Gastrocnemius medialis (tissue), 4 donors: ENCODE data around the gene CD3D. TPM values are rescaled to one million over a fixed set of nuclear protein-coding genes. Genes with fewer than 3 reads are reported as not detected.

Experiments used
- ATAC-seq, 2 donors: fragments of 150-250 bp; one replicate each; pipeline ENCODE4 v1.9.1; 2016
- DNase-seq, 2 donors: peaks; one replicate each; pipeline ENCODE4 v3.0.0-alpha.2; 2019
- H3K27ac ChIP-seq, 4 donors: fragments of 200-600 bp; sonication (generic); 1 replicate in 1 of 4; 2 replicates in 3 of 4; pipeline ENCODE4 v1.5.1; 2016 to 2018; ENCODE audit warnings: mild to moderate bottlenecking in 2 of 4, moderate library complexity in 1 of 4
- H3K27me3 ChIP-seq, 3 donors: fragments of 200-600 bp; sonication (generic) in 2 of 3; 1 replicate in 1 of 3; 2 replicates in 2 of 3; pipeline versions ENCODE4 v1.5.1 to v1.6.0; 2016 to 2019; ENCODE audit warnings: mild to moderate bottlenecking in 1 of 3, moderate library complexity in 1 of 3
- H3K36me3 ChIP-seq, 2 donors: fragments of 200-600 bp; sonication (generic) in 1 of 2; one replicate each; pipeline ENCODE4 v1.5.1; 2017 to 2018
- H3K4me1 ChIP-seq, 2 donors: fragments of 200-600 bp; sonication (generic) in 1 of 2; one replicate each; pipeline ENCODE4 v1.5.1; 2016 to 2017; ENCODE audit warnings: mild to moderate bottlenecking in 2 of 2
- H3K4me3 ChIP-seq, 4 donors: fragments of 200-600 bp; sonication (generic) in 3 of 4; 1 replicate in 1 of 4; 2 replicates in 3 of 4; pipeline ENCODE4 v1.5.1; 2016 to 2019; ENCODE audit warnings: mild to moderate bottlenecking in 2 of 4
- H3K9me3 ChIP-seq, 3 donors: fragments of 200-600 bp; sonication (generic) in 2 of 3; 1 replicate in 1 of 3; 2 replicates in 2 of 3; pipeline ENCODE4 v1.5.1; 2016 to 2019
- POLR2A ChIP-seq, 2 donors: fragments of 450-650 bp; IDR thresholded peaks; one replicate each; pipeline ENCODE4 v1.6.1; 2017; ENCODE audit warnings: antibody characterized with exemption in 2 of 2, mild to moderate bottlenecking in 2 of 2, moderate library complexity in 2 of 2
- in situ Hi-C, 4 donors: fragments of 200-750 bp; cut with MboI; loops; one replicate each; pipeline versions ENCODE4 v1.15.0 to v1.8.0; 2017; ENCODE audit warnings: low sequenced_read_pairs in 4 of 4
- intact Hi-C: fragments of 100-400 bp; cut with DNase I; formaldehyde crosslinking; loops from one replicate; pipeline ENCODE4 v1.15.1; 2023; ENCODE audit warnings: low total_unique reads
- total RNA-seq, 4 donors: library from RNA; depleted of rRNA; stranded (reverse); fragments of >200 nt; gene quantifications; one replicate each; pipeline versions ENCODE4 v1.1.0 to v1.2.3, GENCODE V29; 2016
- TF ChIP-seq, protein P1 (sequence below), 5 experiments: fragments of 450-650 bp in 3 of 5; fragments of 200-600 bp in 2 of 5; sonication (generic) in 2 of 5; IDR thresholded peaks in 4 of 5; conservative IDR thresholded peaks in 1 of 5; 1 replicate in 4 of 5; 2 replicates in 1 of 5; pipeline ENCODE4 v1.5.1; 2016 to 2019; ENCODE audit warnings: antibody characterized with exemption in 5 of 5, mild to moderate bottlenecking in 3 of 5, moderate library complexity in 3 of 5

CD3D gene
- total RNA-seq, 4 donors from 2014 or later, result 0.35 to 3.0 (median 0.46) TPM; not detected in 1

DNA sequence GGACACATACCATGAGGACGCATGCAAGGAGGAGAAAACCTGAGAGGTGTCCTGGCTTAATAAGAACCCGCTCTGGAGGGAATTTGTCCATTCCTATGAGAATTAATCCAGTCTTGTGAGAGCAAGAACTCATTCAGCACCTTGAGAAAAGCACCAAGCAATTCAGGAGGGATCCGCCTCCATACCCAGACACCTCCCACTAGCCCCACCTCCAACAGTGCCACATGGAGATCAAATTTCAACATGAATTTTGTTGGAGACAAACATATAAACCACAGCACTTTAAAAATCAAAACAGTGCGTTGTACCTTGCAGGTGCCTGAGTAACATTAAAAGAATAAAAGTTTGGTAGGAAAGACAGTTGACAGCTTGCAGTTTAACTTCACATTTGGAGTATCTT is 28.3 kb upstream of the CD3D start:
- Histone ChIP-seq H3K27me3 (no peaks in the 10 kb centered on the region), H3K9me3 (no peaks in the 10 kb centered on the region), H3K36me3 (peaks cover 6 to 80% of the 10 kb centered on the region in 2 donors), H3K4me1 (peaks cover 10 to 11% of the 10 kb centered on the region in 2 donors), H3K27ac (no peak overlapping the region), H3K4me3 (no peak overlapping the region)
- DNase-seq (no peak), ATAC-seq (no peak)
- no peak for TF ChIP-seq POLR2A (IDR thresholded peaks at IDR 0.05)
- TF ChIP-seq, protein P1, sequence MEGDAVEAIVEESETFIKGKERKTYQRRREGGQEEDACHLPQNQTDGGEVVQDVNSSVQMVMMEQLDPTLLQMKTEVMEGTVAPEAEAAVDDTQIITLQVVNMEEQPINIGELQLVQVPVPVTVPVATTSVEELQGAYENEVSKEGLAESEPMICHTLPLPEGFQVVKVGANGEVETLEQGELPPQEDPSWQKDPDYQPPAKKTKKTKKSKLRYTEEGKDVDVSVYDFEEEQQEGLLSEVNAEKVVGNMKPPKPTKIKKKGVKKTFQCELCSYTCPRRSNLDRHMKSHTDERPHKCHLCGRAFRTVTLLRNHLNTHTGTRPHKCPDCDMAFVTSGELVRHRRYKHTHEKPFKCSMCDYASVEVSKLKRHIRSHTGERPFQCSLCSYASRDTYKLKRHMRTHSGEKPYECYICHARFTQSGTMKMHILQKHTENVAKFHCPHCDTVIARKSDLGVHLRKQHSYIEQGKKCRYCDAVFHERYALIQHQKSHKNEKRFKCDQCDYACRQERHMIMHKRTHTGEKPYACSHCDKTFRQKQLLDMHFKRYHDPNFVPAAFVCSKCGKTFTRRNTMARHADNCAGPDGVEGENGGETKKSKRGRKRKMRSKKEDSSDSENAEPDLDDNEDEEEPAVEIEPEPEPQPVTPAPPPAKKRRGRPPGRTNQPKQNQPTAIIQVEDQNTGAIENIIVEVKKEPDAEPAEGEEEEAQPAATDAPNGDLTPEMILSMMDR (IDR thresholded peaks at IDR 0.05 in 4 of 5, conservative IDR thresholded peaks at IDR 0.05 in 1 of 5), result no peak
- in situ Hi-C loops (no loop called here), intact Hi-C loops (loop anchor here (5.0 kb wide), 1 partner anchor 117 kb away; no protein-coding TSS in a partner anchor)

DNA sequence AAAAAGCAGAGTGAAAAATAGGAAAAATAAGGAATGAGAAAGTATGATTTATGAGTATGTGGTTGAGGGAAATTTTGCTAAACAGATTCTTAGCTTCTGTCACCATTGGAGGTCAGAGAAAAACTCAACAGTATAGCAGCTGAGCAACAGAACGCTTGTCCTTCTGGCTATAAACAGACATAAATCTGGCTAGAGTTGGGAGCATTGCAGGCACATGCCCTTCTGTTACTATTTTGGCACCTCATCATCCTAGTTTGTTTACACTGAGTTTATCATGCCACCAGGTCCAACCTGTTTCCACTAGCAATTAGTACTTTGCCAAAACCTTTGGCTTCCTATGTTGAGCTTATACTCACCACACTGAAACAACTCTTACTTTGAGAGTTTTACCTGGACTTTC is 23.8 kb upstream of the CD3D start:
- H3K9me3 ChIP-seq, result no peaks in the 10 kb centered on the region
- in situ Hi-C loops, result no loop called here
- H3K27ac ChIP-seq, result peak overlapping the region; percentile 78 to 89 (median 86)
- H3K36me3 ChIP-seq, result peaks cover 0 to 35% of the 10 kb centered on the region in 2 donors
- no peak overlapping the region for H3K4me3 ChIP-seq
- no peaks in the 10 kb centered on the region for H3K27me3 ChIP-seq
- ATAC-seq (peak; percentile 99), DNase-seq (peak; percentile 38 to 46)
- intact Hi-C loops, result loop anchor here (5.0 kb wide), 1 partner anchor 71 kb away; the partner anchor contains the start of gene KMT2A
- TF ChIP-seq, protein P1 (IDR thresholded peaks at IDR 0.05 in 4 of 5, conservative IDR thresholded peaks at IDR 0.05 in 1 of 5), result no peak
- peak in 1 of 2 donors; percentile 64 for TF ChIP-seq POLR2A (IDR thresholded peaks at IDR 0.05)
- peaks cover 33 to 36% of the 10 kb centered on the region in 2 donors for H3K4me1 ChIP-seq

DNA sequence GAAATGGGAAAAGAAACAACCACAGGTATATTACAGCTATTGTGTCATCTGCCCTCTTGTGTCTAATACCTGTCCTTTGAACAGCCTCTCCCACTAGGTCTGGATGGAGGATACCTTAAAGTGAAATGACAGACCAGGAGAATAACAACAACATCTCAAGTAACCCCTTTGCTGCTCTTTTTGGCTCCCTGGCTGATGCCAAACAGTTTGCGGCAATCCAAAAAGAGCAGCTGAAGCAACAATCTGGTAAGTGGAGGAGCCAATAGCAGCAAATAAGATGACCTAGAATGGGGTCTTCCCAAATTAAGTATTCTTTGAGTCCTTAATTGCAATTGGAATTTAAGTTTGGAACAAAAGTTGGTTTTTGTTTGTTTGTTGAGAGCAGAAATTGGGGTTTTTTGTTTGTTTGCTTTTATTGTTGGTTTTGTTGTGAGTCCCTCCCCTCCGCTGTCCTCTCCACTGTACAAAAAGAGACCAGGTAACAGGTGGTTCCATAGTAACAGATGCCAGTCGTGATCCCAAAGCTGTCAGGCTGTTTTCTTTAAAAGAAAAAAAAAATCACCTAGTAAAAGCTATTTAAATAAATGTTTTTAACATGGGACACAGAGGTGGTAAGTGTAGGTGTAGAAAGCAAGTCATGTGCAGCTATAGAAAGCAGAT is 22.6 kb upstream of the CD3D start:
- H3K27ac ChIP-seq, result peak overlapping the region; percentile 78 to 89 (median 86)

DNA sequence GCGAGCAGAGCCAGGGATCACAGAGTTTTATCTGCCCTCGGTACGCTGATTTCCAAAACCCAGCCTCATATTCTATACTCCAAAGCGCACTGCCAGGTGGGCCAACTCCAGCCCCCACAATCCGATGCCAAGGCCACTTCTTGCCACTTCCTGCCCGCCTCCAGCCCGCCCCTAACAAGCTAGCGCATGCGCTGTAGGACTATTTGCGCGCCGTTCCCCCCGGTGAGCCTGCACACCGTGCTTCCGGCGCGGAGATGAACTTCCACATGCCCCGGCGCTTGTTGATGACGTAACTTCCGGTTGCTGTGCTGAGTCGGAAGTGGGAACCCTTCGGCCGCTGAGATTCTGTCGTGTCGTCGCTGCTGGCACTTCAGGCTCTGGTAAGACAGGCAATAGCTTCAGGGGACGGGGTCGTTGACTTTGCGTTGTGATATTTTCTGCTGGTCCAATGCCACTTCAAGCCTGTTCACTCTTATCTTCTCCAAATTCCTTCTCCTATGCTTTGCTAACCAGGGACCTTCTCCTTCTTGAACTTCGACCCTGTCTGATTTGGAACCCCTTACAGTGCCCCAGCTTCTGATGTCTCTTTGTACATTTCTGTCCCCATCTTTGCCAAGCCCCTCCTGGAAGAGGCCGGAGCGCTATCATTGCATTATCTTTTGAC is 16.9 kb upstream of the CD3D start, which contains the start of gene UBE4A:
TSS of gene UBE4A (plus strand) at position 306 of the 664 bp plus-strand sequence. CDS start 5,481 bp downstream, outside the sequence.
- Histone ChIP-seq H3K4me1 (peaks cover 25 to 28% of the 10 kb centered on the region in 2 donors), H3K27ac (peak within 1 kb of the TSS; percentile 70 to 83 (median 76)), H3K9me3 (no peaks in the 10 kb centered on the region), H3K36me3 (no peaks in the 10 kb centered on the region), H3K27me3 (no peaks in the 10 kb centered on the region), H3K4me3 (peak within 1 kb of the TSS; percentile 72 to 88 (median 76))
- intact Hi-C loops (loop anchor here (2.0 kb wide), 1 partner anchor 41 kb away; the partner anchor contains the start of gene ATP5MG), in situ Hi-C loops (loop anchor here in 1 of 4 donors (10.0 kb wide), 1 partner anchor 165 kb away; no protein-coding TSS in a partner anchor)
- peak; percentile 54 to 60 for TF ChIP-seq POLR2A (IDR thresholded peaks at IDR 0.05)
- TF ChIP-seq, protein P1 (IDR thresholded peaks at IDR 0.05 in 4 of 5, conservative IDR thresholded peaks at IDR 0.05 in 1 of 5), result no peak
- DNase-seq, result peak; percentile 89 to 92
- ATAC-seq, result peak; percentile 84 to 97

More for the DNA sequence above, 22.6 kb upstream of the CD3D start:
- peaks cover 44 to 46% of the 10 kb centered on the region in 2 donors for H3K4me1 ChIP-seq
- intact Hi-C loops (loop anchor here (5.0 kb wide), 1 partner anchor 72 kb away; the partner anchor contains the start of gene KMT2A), in situ Hi-C loops (no loop called here)
- H3K36me3 ChIP-seq, result peaks cover 0 to 23% of the 10 kb centered on the region in 2 donors
- peak overlapping the region in 1 of 4 donors; percentile 11 for H3K4me3 ChIP-seq
- ATAC-seq (peak in 1 of 2 donors; percentile 45), DNase-seq (no peak)
- no peaks in the 10 kb centered on the region for H3K9me3 ChIP-seq
- TF ChIP-seq, protein P1 (IDR thresholded peaks at IDR 0.05 in 4 of 5, conservative IDR thresholded peaks at IDR 0.05 in 1 of 5), result no peak
- TF ChIP-seq POLR2A (IDR thresholded peaks at IDR 0.05), result no peak
- H3K27me3 ChIP-seq, result no peaks in the 10 kb centered on the region
